ENCODE data around the gene STK17B. TPM values are rescaled to one million over a fixed set of nuclear protein-coding genes. Genes with fewer than 3 reads are reported as not detected.

STK17B gene
- total RNA-seq, 4 donors from 2014 or later: 7.2 to 28.2 (median 26.8) TPM

DNA sequence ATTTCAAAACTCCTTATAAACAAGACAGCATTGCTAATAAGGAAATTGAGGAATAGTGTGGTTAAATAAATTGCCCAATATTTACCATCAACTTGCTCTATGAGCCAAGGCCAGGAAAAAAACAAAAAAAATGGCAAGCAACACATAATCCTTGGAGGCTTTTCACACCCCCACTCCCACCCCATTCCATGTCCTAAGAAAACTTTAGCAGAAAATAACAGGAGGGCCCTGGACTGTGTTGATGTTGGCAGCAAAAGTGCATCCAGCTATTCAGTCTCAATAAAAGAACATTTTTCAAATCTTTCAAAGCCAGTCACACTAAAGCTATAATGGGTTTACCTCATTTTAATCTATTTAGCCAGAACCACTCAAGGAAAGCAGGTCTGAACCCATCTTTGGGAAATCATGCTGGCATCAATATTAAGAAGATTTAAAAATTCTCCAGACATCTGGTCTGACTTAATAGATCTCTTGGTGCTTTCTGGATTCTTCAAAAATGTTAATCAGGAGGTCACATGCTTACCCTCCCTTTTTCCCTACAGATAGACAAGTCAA, 34.6 kb upstream of the STK17B start:
- H3K36me3 ChIP-seq: no peaks in the 10 kb centered on the region
- TF ChIP-seq CTCF (IDR thresholded peaks at IDR 0.05): no peak
- no peak for TF ChIP-seq POLR2A (IDR thresholded peaks at IDR 0.05)
- H3K4me3 ChIP-seq: no peak overlapping the region
- DNase-seq: no peak
- intact Hi-C loops (cut with DNase I; ENCODE audit: low total_unique reads): no loop called here
- no peaks in the 10 kb centered on the region for H3K27me3 ChIP-seq
- no peaks in the 10 kb centered on the region for H3K4me1 ChIP-seq
- no peak overlapping the region for H3K27ac ChIP-seq
- H3K9me3 ChIP-seq: no peaks in the 10 kb centered on the region

DNA sequence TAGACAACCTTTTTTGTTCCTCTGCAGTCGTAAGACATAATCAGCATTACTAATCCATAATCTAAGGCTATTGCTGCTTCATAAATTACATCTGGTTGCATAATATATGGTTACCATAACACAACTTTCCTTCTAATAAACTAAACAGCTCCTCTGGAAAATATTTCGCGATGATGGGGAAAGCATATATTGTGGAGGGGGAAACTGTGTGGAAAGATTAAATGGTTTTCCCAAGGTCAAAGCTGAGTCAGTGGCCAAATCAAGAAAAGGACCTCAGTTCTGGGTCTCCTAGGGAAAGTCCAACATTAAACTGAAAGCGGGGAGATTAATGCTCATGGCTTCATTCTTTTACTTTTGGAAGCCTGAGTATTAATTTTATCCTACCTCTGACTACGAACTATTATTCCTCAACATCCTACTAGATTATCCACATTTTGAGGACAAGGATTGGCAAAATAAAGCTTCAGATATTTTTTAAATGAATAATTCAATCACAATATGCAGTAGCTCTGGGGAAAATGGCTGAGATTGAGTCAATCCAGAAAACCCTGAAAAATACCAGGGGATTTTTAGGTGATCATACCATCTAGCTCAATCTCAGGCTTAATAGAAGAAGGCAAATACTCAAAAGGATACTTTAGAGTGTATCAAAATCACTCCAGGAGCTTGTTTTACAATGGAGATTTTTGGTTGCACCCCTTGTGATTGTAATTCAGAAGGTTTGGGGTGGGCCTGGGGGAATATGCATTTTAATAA, 33.8 kb upstream of the STK17B start:
- Histone ChIP-seq H3K4me3 (no peak overlapping the region), H3K27me3 (no peaks in the 10 kb centered on the region), H3K36me3 (no peaks in the 10 kb centered on the region), H3K4me1 (no peaks in the 10 kb centered on the region), H3K9me3 (no peaks in the 10 kb centered on the region), H3K27ac (no peak overlapping the region)
- DNase-seq: no peak
- TF ChIP-seq CTCF (IDR thresholded peaks at IDR 0.05): no peak
- no peak for TF ChIP-seq POLR2A (IDR thresholded peaks at IDR 0.05)
- intact Hi-C loops (cut with DNase I; ENCODE audit: low total_unique reads): no loop called here

GRCh38 chr2:196201229-196202009, 30.0 kb upstream of the STK17B start:
- Histone ChIP-seq H3K9me3 (no peaks in the 10 kb centered on the region), H3K27me3 (no peaks in the 10 kb centered on the region), H3K4me1 (no peaks in the 10 kb centered on the region), H3K27ac (peak overlapping the region in 1 of 2 donors; percentile 6), H3K36me3 (no peaks in the 10 kb centered on the region), H3K4me3 (no peak overlapping the region)
- TF ChIP-seq POLR2A (IDR thresholded peaks at IDR 0.05) (no peak), CTCF (IDR thresholded peaks at IDR 0.05) (no peak)
- intact Hi-C loops (cut with DNase I; ENCODE audit: low total_unique reads): no loop called here
- no peak for DNase-seq

DNA sequence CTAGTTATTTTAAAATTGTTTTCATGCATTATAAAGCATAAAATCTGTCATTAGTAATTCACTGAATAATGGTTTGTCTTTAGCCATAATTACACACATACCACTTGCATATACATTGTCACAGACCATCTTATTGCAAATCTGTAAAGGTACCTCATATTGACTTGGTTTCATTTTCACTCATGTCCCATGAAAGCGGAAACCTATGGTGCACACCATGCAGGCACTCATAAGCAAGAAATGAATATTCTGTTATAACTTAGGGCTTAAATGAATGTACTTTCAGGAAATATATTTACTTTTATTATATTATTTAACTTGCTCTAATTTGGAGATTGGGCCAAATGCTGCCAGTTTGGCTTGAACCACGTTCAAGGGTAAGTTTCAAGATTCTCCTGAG, 29.2 kb upstream of the STK17B start:
- Histone ChIP-seq H3K4me1 (no peaks in the 10 kb centered on the region), H3K9me3 (no peaks in the 10 kb centered on the region), H3K4me3 (no peak overlapping the region), H3K36me3 (no peaks in the 10 kb centered on the region), H3K27ac (no peak overlapping the region), H3K27me3 (no peaks in the 10 kb centered on the region)
- intact Hi-C loops (cut with DNase I; ENCODE audit: low total_unique reads): no loop called here
- TF ChIP-seq POLR2A (IDR thresholded peaks at IDR 0.05) (no peak), CTCF (IDR thresholded peaks at IDR 0.05) (no peak)
- no peak for DNase-seq

DNA sequence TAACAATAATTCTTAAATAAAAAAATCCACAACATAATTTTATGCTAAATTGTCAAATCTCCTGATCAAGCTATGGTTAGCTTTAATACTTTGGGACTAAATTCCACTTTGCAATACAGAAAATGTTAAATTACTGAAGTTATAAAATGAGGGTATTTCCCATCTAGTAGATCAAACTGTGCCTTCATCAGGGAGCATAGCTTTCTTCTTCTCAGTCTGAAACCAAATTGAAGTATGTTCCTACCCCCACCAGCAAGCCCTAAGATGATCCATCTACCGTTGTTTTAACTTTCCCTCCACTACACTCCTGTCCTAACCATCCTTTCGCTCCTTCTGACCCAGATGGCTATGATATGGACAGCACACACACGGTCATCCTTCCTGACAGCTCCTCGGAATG, 24.4 kb upstream of the STK17B start:
- H3K27me3 ChIP-seq: no peaks in the 10 kb centered on the region
- TF ChIP-seq POLR2A (IDR thresholded peaks at IDR 0.05): no peak
- TF ChIP-seq CTCF (IDR thresholded peaks at IDR 0.05): no peak
- intact Hi-C loops (cut with DNase I; ENCODE audit: low total_unique reads): no loop called here
- no peak overlapping the region for H3K27ac ChIP-seq
- H3K9me3 ChIP-seq: no peaks in the 10 kb centered on the region
- no peak for DNase-seq
- no peaks in the 10 kb centered on the region for H3K36me3 ChIP-seq
- no peaks in the 10 kb centered on the region for H3K4me1 ChIP-seq
- no peak overlapping the region for H3K4me3 ChIP-seq

All from uterus (tissue), 4 donors.